Rectal smooth muscle tissue (tissue), 1 donor: ENCODE data around the gene RFPL4AL1.
"Not testable (repeated sequence)": the region's sequence is repeated elsewhere in the genome, so short reads cannot be mapped to it uniquely, and the experiment has no call there.

Experiments used
- H3K27ac ChIP-seq: one replicate; pipeline ENCODE4 v1.7.0; 2013; ENCODE audit warnings: low read depth, low read length, inconsistent platforms
- H3K27me3 ChIP-seq: one replicate; pipeline ENCODE4 v1.7.0; 2013; ENCODE audit warnings: low read length; ENCODE audit not compliant: control insufficient read depth, insufficient read depth
- H3K36me3 ChIP-seq: one replicate; pipeline ENCODE4 v1.7.0; 2013; ENCODE audit warnings: low read length; ENCODE audit not compliant: control insufficient read depth, insufficient read depth
- H3K4me1 ChIP-seq: one replicate; pipeline ENCODE4 v1.7.0; 2013; ENCODE audit warnings: low read length; ENCODE audit not compliant: control insufficient read depth, insufficient read depth
- H3K4me3 ChIP-seq: one replicate; pipeline ENCODE4 v1.7.0; 2013; ENCODE audit warnings: low read length
- H3K9ac ChIP-seq: one replicate; pipeline ENCODE4 v1.7.0; 2013; ENCODE audit warnings: low read length

RFPL4AL1 gene

GRCh38 chr19:55768818-55769217 lies at the start of gene RFPL4AL1:
Gene RFPL4AL1, plus strand, starts transcription at chr19:55769118. Its CDS starts 2,687 bp downstream, at chr19:55771805.
- H3K4me1 ChIP-seq, H3K27ac ChIP-seq, H3K9ac ChIP-seq, H3K36me3 ChIP-seq, H3K27me3 ChIP-seq, H3K4me3 ChIP-seq: not testable (repeated sequence)

GRCh38 chr19:55720214-55720746 lies 48.6 kb upstream of the RFPL4AL1 start:
- H3K27me3 ChIP-seq: no peaks in the 10 kb centered on the region
- no peak overlapping the region for H3K27ac ChIP-seq
- no peaks in the 10 kb centered on the region for H3K36me3 ChIP-seq
- no peak overlapping the region for H3K4me3 ChIP-seq
- H3K4me1 ChIP-seq: no peaks in the 10 kb centered on the region
- H3K9ac ChIP-seq: no peak overlapping the region

- Histone ChIP-seq H3K36me3 (no peaks in the 10 kb centered on the region), H3K27ac (no peak overlapping the region), H3K4me3 (no peak overlapping the region), H3K4me1 (no peaks in the 10 kb centered on the region), H3K9ac (no peak overlapping the region), H3K27me3 (no peaks in the 10 kb centered on the region)
Measured at GRCh38 chr19:55720801-55721200, 48.1 kb upstream of the RFPL4AL1 start.

DNA sequence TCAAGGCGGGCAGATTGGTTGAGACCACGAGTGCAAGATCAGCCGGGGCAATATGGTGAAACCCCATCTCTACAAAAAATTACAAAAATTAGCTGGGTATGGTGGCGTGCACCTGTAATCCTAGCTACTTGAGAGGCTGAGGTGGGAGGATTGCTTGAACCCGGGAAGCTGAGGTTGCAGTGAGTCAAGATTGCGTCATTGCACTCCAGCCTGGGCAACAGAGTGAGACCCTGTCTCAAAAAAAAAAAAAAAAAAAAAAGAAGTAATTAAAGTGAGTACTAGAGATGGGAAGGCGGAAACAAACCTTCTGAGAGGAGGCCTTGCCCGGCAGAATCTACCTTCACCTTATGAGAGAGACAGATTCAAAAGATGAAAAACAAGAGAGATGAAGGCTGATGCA lies 45.4 kb upstream of the RFPL4AL1 start:
- Histone ChIP-seq H3K4me1 (no peaks in the 10 kb centered on the region), H3K9ac (no peak overlapping the region), H3K36me3 (no peaks in the 10 kb centered on the region), H3K27me3 (no peaks in the 10 kb centered on the region), H3K27ac (no peak overlapping the region), H3K4me3 (no peak overlapping the region)

DNA sequence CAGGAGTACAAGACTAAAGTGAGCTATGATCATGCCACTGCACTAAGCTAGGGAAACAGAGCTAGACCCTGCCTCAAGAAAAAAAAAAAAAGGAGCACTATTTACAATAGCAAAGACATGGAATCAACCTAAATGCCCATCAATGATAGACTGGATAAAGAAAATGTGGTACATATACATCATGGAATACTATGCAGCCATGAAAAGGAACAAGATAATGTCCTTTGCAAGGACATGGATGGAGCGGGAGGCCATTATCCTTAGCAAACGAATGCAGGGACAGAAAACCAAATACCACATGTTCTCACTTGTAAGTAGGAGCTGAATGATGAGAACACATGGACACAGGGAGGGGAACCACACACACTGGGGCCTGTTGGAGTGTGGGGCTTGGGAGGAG lies 38.5 kb upstream of the RFPL4AL1 start:
- H3K4me3 ChIP-seq, H3K36me3 ChIP-seq, H3K9ac ChIP-seq, H3K27me3 ChIP-seq, H3K4me1 ChIP-seq, H3K27ac ChIP-seq: not testable (repeated sequence)

DNA sequence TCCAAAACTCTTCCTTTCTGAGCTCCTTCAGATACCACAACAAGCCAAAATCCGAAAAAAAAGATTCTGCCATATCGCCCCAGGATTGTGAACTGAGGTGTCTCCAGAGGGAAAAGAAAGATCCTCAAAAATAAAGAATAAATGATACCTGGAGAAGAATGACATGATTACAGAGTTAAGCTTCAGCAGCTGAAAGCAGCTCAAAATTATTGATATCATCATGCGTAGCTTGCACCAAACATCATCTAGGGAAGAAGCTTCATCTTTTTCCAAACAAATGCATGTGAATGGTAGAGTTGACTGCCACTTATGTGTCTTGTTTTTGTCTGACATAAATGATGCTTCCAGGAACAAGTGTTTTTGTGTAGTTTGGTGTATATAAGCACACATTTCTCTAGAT lies 30.6 kb upstream of the RFPL4AL1 start, which contains the start of gene NLRP9:
NLRP9 (minus strand) TSS at position 101 of the 400 bp plus-strand sequence; CDS start at position 73, 28 bp downstream.
- Histone ChIP-seq H3K4me3 (no peak within 1 kb of the TSS), H3K4me1 (no peaks in the 10 kb centered on the region), H3K27ac (no peak within 1 kb of the TSS), H3K27me3 (no peaks in the 10 kb centered on the region), H3K9ac (no peak within 1 kb of the TSS), H3K36me3 (no peaks in the 10 kb centered on the region)

GRCh38 chr19:55750715-55751114 lies 18.2 kb upstream of the RFPL4AL1 start:
- Histone ChIP-seq H3K4me3 (no peak overlapping the region), H3K9ac (no peak overlapping the region), H3K27ac (no peak overlapping the region), H3K36me3 (no peaks in the 10 kb centered on the region), H3K27me3 (no peaks in the 10 kb centered on the region), H3K4me1 (no peaks in the 10 kb centered on the region)

- H3K27ac ChIP-seq: no peak overlapping the region
- H3K4me1 ChIP-seq: no peaks in the 10 kb centered on the region
- H3K27me3 ChIP-seq: no peaks in the 10 kb centered on the region
- no peak overlapping the region for H3K4me3 ChIP-seq
- no peak overlapping the region for H3K9ac ChIP-seq
- H3K36me3 ChIP-seq: no peaks in the 10 kb centered on the region
Measured at GRCh38 chr19:55753401-55753800, 15.5 kb upstream of the RFPL4AL1 start.

DNA sequence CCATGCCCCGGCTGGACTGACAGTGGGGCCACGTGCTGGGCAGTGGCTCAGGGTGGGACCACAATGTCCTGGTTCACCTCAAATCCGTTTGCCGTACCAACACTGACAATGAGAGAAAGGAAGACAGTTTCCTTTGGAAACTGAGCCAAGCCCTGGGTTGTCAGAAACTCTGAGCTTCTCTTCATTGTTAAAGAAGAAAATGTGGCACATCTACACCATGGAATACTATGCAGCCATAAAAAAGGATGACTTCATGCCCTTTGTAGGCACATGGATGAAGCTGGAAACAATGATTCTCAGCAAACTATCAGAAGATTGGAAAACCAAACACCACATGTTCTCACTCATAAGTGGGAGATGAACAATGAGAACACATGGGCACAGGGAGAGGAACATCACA lies 12.1 kb upstream of the RFPL4AL1 start:
- H3K4me3 ChIP-seq, H3K27me3 ChIP-seq, H3K27ac ChIP-seq, H3K36me3 ChIP-seq, H3K4me1 ChIP-seq, H3K9ac ChIP-seq: not testable (repeated sequence)

DNA sequence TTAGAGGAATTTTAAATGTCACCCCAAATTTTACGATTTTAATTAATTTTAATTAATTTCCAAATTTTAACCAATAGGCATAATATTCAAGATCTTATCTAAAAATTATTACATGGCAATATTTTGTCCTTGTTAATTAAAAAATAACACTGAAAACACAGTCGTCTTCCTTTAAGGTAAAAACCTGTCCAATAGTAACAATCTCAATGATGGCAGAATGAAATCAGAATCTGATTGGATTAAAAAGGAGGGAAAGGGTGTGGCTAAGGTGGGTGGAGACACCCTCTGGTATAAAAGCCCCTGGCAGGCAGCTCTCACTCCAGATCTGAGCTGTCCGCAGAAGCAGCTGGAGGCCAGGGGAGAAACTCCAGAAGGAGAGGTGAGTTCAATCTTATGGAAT lies 10.1 kb upstream of the RFPL4AL1 start, which contains the start of gene RFPL4A:
RFPL4A (plus strand) TSS at position 301 of the 400 bp plus-strand sequence. CDS start 2,704 bp downstream, outside the sequence.
- H3K36me3 ChIP-seq, H3K27ac ChIP-seq, H3K9ac ChIP-seq, H3K4me3 ChIP-seq, H3K27me3 ChIP-seq, H3K4me1 ChIP-seq: not testable (repeated sequence)

- no peaks in the 10 kb centered on the region for H3K4me1 ChIP-seq
- no peaks in the 10 kb centered on the region for H3K27me3 ChIP-seq
Measured at GRCh38 chr19:55766466-55766865, 2.5 kb upstream of the RFPL4AL1 start.

DNA sequence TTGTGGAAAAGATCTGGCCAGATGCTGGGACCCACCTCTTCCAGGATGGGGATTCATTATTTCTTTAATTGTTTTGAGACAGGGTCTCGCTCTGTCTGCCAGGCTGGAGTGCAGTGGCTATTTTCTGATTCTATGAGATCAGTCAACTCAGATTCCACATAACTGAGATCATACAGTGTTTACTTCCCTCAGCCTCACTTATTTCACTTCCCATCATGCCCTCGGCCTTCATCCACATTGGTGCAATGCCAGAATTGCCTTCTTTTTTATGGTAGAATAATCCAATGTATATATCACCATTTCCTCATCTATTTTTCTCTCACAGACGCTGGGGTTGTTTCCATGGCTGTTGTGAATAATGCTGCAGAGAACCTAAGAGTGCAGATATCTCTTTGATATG lies 714 bp downstream of the RFPL4AL1 start:
- H3K27ac ChIP-seq, H3K36me3 ChIP-seq, H3K9ac ChIP-seq, H3K4me1 ChIP-seq, H3K27me3 ChIP-seq, H3K4me3 ChIP-seq: not testable (repeated sequence)

More at GRCh38 chr19:55766466-55766865, 2.5 kb upstream of the RFPL4AL1 start:
- Histone ChIP-seq H3K9ac (no peak overlapping the region), H3K4me3 (no peak overlapping the region), H3K27ac (no peak overlapping the region), H3K36me3 (no peaks in the 10 kb centered on the region)

GRCh38 chr19:55777528-55777927 lies 8.6 kb downstream of the RFPL4AL1 start:
- no peaks in the 10 kb centered on the region for H3K27me3 ChIP-seq
- no peak overlapping the region for H3K9ac ChIP-seq
- H3K27ac ChIP-seq: no peak overlapping the region
- H3K36me3 ChIP-seq: no peaks in the 10 kb centered on the region
- H3K4me1 ChIP-seq: no peaks in the 10 kb centered on the region
- H3K4me3 ChIP-seq: no peak overlapping the region
